ENCODE results near the gene UBE3B.

The UBE3B gene

GRCh38 chr12:109475121-109475520, 2.3 kb upstream of the UBE3B start:
- DNase-seq (ENCODE audit: low spot score) = no peak

- DNase-seq (ENCODE audit: low spot score) = no peak
Measured at GRCh38 chr12:109475993-109476806, 1.2 kb upstream of the UBE3B start.

GRCh38 chr12:109476807-109477184, 638 bp upstream of the UBE3B start:
- DNase-seq (ENCODE audit: low spot score) = no peak

GRCh38 chr12:109477963-109478315, 505 bp downstream of the UBE3B start:
- DNase-seq (ENCODE audit: low spot score) = no peak

- DNase-seq (ENCODE audit: low spot score) = no peak
Measured at GRCh38 chr12:109479761-109480160, 2.3 kb downstream of the UBE3B start.

GRCh38 chr12:109480356-109480755, 2.9 kb downstream of the UBE3B start:
- no peak for DNase-seq (ENCODE audit: low spot score)

GRCh38 chr12:109481863-109482262, 4.4 kb downstream of the UBE3B start:
- no peak for DNase-seq (ENCODE audit: low spot score)

GRCh38 chr12:109482491-109482890, 5.1 kb downstream of the UBE3B start:
- no peak for DNase-seq (ENCODE audit: low spot score)

GRCh38 chr12:109482894-109483293, 5.5 kb downstream of the UBE3B start:
- DNase-seq (ENCODE audit: low spot score) = no peak

- no peak for DNase-seq (ENCODE audit: low spot score)
Measured at GRCh38 chr12:109483346-109483745, 5.9 kb downstream of the UBE3B start.

- DNase-seq (ENCODE audit: low spot score) = no peak
Measured at GRCh38 chr12:109485201-109485600, 7.8 kb downstream of the UBE3B start.

- DNase-seq (ENCODE audit: low spot score) = no peak
Measured at GRCh38 chr12:109487181-109488050, 10.0 kb downstream of the UBE3B start.

GRCh38 chr12:109488051-109488665, 10.7 kb downstream of the UBE3B start:
- DNase-seq (ENCODE audit: low spot score) = no peak

GRCh38 chr12:109489016-109489954, 11.9 kb downstream of the UBE3B start:
- DNase-seq (ENCODE audit: low spot score) = no peak

GRCh38 chr12:109489955-109490565, 12.6 kb downstream of the UBE3B start:
- DNase-seq (ENCODE audit: low spot score) = no peak

- no peak for DNase-seq (ENCODE audit: low spot score)
Measured at GRCh38 chr12:109491671-109492070, 14.2 kb downstream of the UBE3B start.

- DNase-seq (ENCODE audit: low spot score) = no peak
Measured at GRCh38 chr12:109492371-109492770, 14.9 kb downstream of the UBE3B start.

- DNase-seq (ENCODE audit: low spot score) = no peak
Measured at GRCh38 chr12:109493090-109493489, 15.7 kb downstream of the UBE3B start.

- DNase-seq (ENCODE audit: low spot score) = no peak
Measured at GRCh38 chr12:109493938-109494337, 16.5 kb downstream of the UBE3B start.

- DNase-seq (ENCODE audit: low spot score) = no peak
Measured at GRCh38 chr12:109494348-109494881, 17.0 kb downstream of the UBE3B start.

GRCh38 chr12:109495012-109495411, 17.6 kb downstream of the UBE3B start:
- DNase-seq (ENCODE audit: low spot score) = no peak
